ENCODE measurements around the gene EPHB6.

The EPHB6 gene
- total RNA-seq = 29.3 to 56.4 (median 40.2) reads per million in 4 experiments

GRCh38 chr7:142854372-142855113 is at the start of gene EPHB6:
EPHB6 (plus strand) TSS chr7:142855076; CDS start chr7:142863228, 8,152 bp downstream.
- DNase-seq = peak; percentile 44

GRCh38 chr7:142805350-142806021 is 49.4 kb upstream of the EPHB6 start:
- DNase-seq = no peak

- DNase-seq = no peak
These were observed 48.9 kb upstream of the EPHB6 start for GRCh38 chr7:142806022-142806356.

- DNase-seq = no peak
These were observed 47.9 kb upstream of the EPHB6 start for GRCh38 chr7:142806957-142807356.

GRCh38 chr7:142807855-142808460 is 46.9 kb upstream of the EPHB6 start:
- no peak for DNase-seq

GRCh38 chr7:142808461-142808801 is 46.4 kb upstream of the EPHB6 start:
- DNase-seq = no peak

- peak; percentile 88 for DNase-seq
These were observed 45.9 kb upstream of the EPHB6 start for GRCh38 chr7:142808802-142809583.

- no peak for DNase-seq
These were observed 45.2 kb upstream of the EPHB6 start for GRCh38 chr7:142809671-142810070.

GRCh38 chr7:142811154-142811737 is 43.6 kb upstream of the EPHB6 start:
- no peak for DNase-seq

- DNase-seq = no peak
These were observed 42.2 kb upstream of the EPHB6 start for GRCh38 chr7:142812437-142813215.

GRCh38 chr7:142813226-142813625 is 41.6 kb upstream of the EPHB6 start:
- no peak for DNase-seq

GRCh38 chr7:142813699-142814098 is 41.2 kb upstream of the EPHB6 start:
- no peak for DNase-seq

- no peak for DNase-seq
These were observed 40.4 kb upstream of the EPHB6 start for GRCh38 chr7:142814451-142814850.

- DNase-seq = no peak
These were observed 39.7 kb upstream of the EPHB6 start for GRCh38 chr7:142815134-142815533.

GRCh38 chr7:142817506-142817905 is 37.4 kb upstream of the EPHB6 start:
- DNase-seq = no peak

- no peak for DNase-seq
These were observed 35.3 kb upstream of the EPHB6 start for GRCh38 chr7:142819530-142819929.

- no peak for DNase-seq
These were observed 32.2 kb upstream of the EPHB6 start for GRCh38 chr7:142822714-142823113.

- no peak for DNase-seq
These were observed 26.9 kb upstream of the EPHB6 start for GRCh38 chr7:142827951-142828500.

- no peak for DNase-seq
These were observed 22.5 kb upstream of the EPHB6 start for GRCh38 chr7:142832417-142832816.

GRCh38 chr7:142833174-142834048 is 21.5 kb upstream of the EPHB6 start:
- no peak for DNase-seq

- DNase-seq = no peak
These were observed 19.4 kb upstream of the EPHB6 start for GRCh38 chr7:142835487-142835886.

Measured in effector CD8-positive, alpha-beta T cell (primary cell).